PFSK-1 (cell line): ENCODE results near the gene ZNF594.

ENCODE experiments used
- FOXP2 ChIP-seq: optimal IDR thresholded peaks from 2 replicates; pipeline ENCODE3; 2011; ENCODE audit warnings: borderline replicate concordance, control low read depth, inconsistent platforms; ENCODE audit not compliant: insufficient read depth; ENCODE audit errors: extremely low read length, extremely low read depth
- POLR2AphosphoS5 ChIP-seq: IDR thresholded peaks from 2 replicates; pipeline ENCODE4 v1.6.1; 2012; ENCODE audit warnings: low read depth, mild to moderate bottlenecking, control low read depth, low read length, moderate library complexity
- REST ChIP-seq, 2 experiments: IDR thresholded peaks; 2 replicates each; pipeline versions ENCODE4 v1.6.1 to v1.8.0; 2011 to 2012; ENCODE audit warnings: low read depth in 2 of 2, low read length in 2 of 2, control low read depth in 1 of 2, inconsistent platforms in 1 of 2, mild to moderate bottlenecking in 1 of 2, moderate library complexity in 1 of 2; ENCODE audit not compliant: insufficient read depth in 1 of 2
- SIN3A ChIP-seq: IDR thresholded peaks from 2 replicates; pipeline ENCODE4 v1.6.1; 2012; ENCODE audit warnings: mild to moderate bottlenecking, low read length, moderate library complexity, borderline replicate concordance; ENCODE audit not compliant: insufficient read depth
- TAF1 ChIP-seq: IDR thresholded peaks from 2 replicates; pipeline ENCODE4 v1.6.1; 2012; ENCODE audit warnings: low read length, control low read depth, borderline replicate concordance; ENCODE audit not compliant: insufficient read depth

ZNF594 gene

GRCh38 chr17:5184288-5184687 is 7.4 kb downstream of the ZNF594 start:
- TF ChIP-seq REST (IDR thresholded peaks at IDR 0.05; ENCODE audit: insufficient read depth in 1 of 2, low read depth in 2 of 2, low read length in 2 of 2) (no peak), TAF1 (no peak), SIN3A (no peak), POLR2AphosphoS5 (no peak), FOXP2 (no peak)

- TF ChIP-seq FOXP2 (no peak), POLR2AphosphoS5 (no peak; the same call in 1 of the 2 replicates), TAF1 (no peak), REST (IDR thresholded peaks at IDR 0.05; ENCODE audit: insufficient read depth in 1 of 2, low read depth in 2 of 2, low read length in 2 of 2) (no peak), SIN3A (no peak)
Observed at GRCh38 chr17:5183410-5183793, 8.3 kb downstream of the ZNF594 start.

- TF ChIP-seq REST (IDR thresholded peaks at IDR 0.05; ENCODE audit: insufficient read depth in 1 of 2, low read depth in 2 of 2, low read length in 2 of 2) (no peak), FOXP2 (no peak)
Observed at GRCh38 chr17:5182597-5183409, 8.9 kb downstream of the ZNF594 start.

GRCh38 chr17:5181509-5182305 is 10.0 kb downstream of the ZNF594 start:
- TF ChIP-seq SIN3A (no peak), TAF1 (no peak), POLR2AphosphoS5 (no peak), REST (IDR thresholded peaks at IDR 0.05; ENCODE audit: insufficient read depth in 1 of 2, low read depth in 2 of 2, low read length in 2 of 2) (no peak), FOXP2 (no peak)
